Measurements from ENCODE around the gene SNX8. TPM values are rescaled to one million over a fixed set of nuclear protein-coding genes. Genes with fewer than 3 reads are reported as not detected.

The SNX8 gene
- total RNA-seq, 2 donors from 2014 or later: 21.8 to 38.0 TPM

DNA sequence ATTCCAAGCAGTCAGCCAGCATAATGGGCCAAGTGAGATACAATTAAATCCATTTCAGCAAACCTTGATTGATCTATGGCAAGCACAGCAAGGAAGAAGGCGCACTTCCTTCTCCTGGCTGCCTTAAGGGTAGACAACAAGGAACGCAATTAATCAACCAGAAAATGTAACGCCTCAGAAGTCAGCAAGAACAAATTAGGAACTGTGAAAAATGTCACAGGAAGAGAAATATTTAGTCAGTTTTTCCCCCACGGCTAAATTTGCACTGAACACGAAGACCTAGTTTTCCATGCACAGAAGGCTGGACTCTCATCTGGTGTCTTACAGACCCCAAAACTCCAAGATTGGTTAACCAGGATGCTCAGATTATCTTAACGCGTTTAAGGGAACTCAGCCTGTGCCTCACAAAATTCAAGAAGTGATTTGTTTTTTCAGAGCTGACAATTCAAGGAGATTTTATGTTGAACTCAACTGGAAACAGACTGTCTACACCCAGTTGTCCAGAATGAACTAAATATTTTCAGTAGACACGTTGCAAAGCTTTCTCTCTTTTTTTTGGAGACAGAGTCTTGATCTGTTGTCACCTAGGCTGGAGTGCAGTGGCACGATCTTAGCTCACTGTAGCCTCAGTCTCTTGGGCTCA, 14.2 kb downstream of the SNX8 start:
- intact Hi-C loops (cut with DNase I, micrococcal nuclease): no loop called here
- no peak for DNase-seq
- no peak for ATAC-seq

DNA sequence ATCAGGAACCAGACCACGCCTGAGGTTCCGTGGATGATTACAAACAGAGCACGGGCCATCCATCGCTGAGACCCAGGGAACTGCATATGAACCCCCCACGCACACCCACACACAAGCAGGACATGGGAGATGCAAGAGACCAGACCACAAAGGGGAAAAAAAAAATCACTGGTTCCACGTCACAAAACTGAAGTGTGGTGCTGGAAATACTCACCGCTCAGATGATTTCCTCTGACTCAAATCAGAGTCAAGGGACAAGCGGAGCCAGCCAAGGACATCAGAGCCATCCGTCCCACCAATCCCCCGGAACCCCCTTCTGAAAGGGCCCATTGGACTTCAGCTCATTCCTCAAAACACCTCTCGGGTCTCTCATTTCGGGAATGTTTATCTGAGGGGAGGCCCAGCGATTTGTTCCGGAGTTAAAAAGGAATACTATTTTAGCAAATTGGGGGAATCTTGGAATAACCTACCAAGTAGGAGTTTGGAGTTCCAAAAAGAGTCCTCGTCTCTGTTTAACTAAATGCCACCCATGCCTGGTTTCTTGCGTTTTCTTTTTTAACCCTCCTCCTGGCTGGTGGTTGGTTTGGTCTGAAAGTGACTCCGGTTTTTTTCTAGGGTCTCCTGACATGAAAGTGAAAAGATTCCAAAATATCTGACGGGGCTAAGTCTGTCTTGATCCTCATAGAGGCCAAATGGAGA, 15.0 kb downstream of the SNX8 start:
- ATAC-seq: no peak
- intact Hi-C loops (cut with DNase I, micrococcal nuclease): no loop called here

DNA sequence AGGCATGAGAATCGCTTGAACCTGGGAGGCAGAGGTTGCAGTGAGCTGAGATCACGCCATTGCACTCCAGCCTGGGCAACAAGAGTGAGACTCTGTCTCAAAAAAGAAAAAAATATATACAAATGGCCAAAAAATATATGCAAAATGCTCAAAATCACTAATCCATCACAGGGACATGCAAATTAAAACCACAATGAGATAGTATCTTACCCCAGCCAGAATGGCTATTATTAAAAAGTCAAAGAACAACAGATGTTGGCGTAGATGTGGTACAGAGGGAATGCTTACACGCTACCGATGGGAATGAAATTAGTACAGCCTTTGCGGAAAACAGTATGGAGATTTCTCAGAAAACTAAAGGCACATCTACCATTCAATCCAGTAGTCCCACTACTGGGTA, 17.4 kb downstream of the SNX8 start:
- intact Hi-C loops (cut with DNase I, micrococcal nuclease): no loop called here
- ATAC-seq: no peak
- DNase-seq: no peak

More for the DNA sequence above, 15.0 kb downstream of the SNX8 start:
- DNase-seq: no peak

DNA sequence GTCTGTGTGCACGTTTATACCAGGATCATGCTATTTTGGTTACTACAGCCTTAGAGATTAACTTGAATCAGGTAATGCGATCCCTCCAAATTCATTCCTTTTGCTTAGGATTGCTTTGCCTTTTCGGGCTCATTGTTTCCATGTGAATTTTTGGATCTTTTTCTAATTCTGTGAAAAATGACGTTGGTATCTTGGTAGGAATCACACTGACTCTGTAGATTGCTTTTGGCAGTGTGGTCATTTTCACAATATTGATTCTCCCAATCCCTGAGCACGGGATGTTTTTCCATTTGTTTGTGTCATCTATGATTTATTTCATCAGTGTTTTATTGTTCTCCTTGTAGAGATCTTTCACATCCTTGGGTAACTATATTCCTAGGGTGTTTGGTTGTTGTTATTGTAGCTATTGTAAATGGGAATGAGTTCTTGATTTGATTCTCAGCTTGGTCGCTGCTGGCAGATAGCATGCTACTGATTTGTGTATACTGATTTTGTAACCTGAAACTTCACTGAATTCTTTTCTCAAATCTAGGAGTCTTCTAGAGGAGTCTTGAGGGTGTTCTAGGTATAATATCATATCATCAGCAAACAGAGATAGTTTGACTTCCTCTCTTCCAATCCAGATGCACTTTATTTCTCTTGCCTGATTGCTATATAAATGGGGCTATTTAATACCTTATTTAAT, 18.2 kb downstream of the SNX8 start:
- DNase-seq: no peak
- intact Hi-C loops (cut with DNase I, micrococcal nuclease): no loop called here
- ATAC-seq: no peak

DNA sequence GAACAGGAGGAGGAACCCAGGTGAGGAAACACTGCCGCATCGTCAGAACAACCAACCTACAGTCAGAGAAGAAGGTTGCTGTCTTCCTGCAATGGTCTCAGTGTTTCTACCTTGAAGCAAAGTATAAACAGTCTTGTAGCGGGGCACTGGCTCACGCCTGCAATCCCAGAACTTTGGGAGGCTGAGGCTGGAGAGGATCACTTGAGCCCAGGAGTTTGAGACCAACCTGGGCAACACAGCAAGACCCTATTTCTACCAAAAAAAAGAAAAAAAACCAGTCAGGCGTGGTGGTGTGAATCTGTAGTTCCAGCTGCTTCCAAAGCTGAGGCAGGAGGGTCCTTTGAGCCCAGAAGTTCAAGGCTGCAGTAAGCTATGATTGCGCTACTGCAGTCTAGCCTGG, 23.4 kb downstream of the SNX8 start:
- ATAC-seq (no peak), DNase-seq (no peak)
- intact Hi-C loops (cut with DNase I, micrococcal nuclease): no loop called here

DNA sequence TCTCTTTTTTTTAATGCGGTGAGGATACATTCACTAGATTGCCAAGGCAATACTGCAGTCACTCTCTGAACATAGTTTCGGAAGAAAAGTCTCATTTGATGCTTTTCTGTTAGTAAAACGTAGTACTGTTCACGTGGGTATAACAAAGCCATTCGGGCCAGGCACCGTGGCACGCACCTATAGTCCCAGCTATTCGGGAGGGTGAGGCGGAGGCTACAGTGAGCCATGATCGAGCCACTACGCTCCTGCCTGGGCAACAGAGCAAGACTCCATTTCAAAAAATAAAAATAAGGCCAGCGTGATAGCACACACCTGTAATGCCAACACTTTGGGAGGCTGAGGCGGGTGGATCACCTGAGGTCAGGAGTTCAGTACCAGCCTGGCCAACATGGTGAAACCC, 24.6 kb downstream of the SNX8 start:
- DNase-seq (no peak), ATAC-seq (no peak)
- intact Hi-C loops (cut with DNase I, micrococcal nuclease): no loop called here

DNA sequence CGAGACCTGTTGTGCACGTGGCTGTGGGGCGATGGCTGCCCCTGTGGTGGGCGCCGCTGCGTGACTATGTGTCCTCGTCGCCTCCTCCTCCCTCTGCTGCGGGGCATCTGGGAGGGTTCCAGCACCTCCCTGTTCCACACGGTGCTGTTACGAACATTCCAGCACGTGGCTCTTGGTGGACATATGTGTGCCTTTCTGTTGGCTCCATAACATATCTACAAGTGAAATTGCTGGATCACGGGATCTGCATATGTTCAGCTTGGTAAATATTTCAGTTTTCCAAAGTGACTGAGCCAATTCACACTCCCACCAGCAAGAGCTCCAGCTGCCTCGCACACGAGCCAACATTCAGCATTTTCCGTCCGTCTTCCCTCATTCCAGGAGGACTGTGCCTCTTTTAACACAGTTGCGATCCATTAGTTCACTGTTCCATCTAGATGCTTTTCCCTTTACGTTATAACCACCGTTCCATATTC, 25.1 kb downstream of the SNX8 start:
- DNase-seq (no peak), ATAC-seq (no peak)
- intact Hi-C loops (cut with DNase I, micrococcal nuclease): no loop called here

DNA sequence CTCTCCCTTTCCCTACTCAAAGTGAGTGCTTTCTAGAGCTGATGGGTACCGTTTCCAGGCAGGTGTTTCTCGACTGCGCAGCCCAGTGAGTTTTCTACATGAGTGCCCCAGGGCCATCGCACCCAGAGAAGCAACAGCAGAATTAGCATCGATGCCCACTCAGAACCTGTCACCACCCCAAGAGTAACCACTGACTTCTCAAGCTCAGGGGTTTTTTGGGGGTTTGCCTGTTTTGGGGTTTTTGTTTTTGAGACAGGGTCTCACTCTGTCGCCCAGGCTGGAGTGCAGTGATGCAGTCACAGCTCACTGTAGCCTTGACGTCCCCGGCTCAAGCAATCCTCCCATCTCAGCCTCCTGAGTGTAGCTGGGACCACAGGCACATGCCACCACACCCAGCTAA, 25.7 kb downstream of the SNX8 start:
- ATAC-seq (no peak), DNase-seq (no peak)
- intact Hi-C loops (cut with DNase I, micrococcal nuclease): no loop called here

DNA sequence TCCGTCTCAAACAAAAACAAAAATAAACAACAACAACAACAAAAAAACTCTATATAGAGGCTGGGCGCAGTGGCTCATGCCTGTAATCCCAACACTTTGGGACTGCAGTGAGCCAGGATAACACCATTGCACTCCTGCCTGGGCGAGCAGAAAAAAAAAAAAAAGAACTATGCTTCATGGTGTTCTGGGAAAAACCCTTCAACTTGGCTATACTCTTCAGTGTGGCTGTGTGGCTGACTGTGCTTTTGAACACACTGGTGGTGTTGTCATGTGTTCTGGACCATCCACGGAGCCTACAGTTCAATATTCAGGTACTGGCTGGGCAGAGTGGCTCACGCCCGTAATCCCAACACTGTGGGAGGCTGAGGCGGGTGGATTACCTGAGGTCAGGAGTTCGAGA, 26.5 kb downstream of the SNX8 start:
- intact Hi-C loops (cut with DNase I, micrococcal nuclease): no loop called here
- ATAC-seq (no peak), DNase-seq (no peak)

DNA sequence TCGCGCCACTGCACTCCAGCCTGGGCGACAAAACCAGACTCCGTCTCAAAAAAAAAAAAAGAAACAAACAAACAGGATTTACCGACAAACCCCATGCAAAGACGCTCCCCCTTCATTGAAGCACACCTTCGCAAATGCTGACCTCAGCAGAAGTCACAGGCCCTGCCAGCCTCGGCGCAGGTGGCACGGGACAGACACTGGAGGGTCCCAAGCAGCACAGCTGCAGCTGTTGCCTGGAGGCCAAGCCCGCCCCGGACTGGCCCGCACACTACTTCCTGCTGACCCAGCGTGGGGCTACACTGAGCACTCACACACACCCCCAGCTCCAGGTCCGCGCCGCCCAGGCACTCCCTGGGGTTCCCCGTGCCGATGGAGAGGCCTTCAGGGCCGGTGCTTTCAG, 31.2 kb downstream of the SNX8 start:
- ATAC-seq (no peak), DNase-seq (no peak)
- intact Hi-C loops (cut with DNase I, micrococcal nuclease): no loop called here

DNA sequence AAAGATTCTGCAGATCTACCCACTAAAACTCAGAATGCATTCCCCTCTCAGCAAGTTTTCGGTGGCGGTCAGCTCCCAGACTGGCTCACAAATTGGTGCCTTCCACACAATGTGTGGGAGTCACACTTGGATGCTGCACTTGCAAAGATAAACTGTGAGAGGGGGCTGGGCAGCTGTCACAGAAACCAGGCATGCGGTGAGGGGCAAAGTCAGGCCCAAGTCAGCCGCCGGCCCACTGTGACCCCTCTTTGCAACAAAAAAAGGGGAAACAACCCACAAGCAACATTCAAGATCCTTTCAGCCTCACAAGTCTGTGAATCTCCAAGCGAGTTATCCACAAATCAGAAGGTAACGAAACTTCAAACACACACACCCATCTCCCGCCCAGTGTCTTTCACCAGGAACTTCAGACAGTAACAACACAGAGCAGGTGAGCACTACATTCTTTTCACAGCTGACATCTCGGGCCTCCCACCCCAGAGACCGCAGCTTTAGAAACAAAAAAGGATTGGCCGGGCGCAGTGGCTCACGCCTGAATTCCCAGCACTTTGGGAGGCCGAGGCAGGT, 32.0 kb downstream of the SNX8 start:
- intact Hi-C loops (cut with DNase I, micrococcal nuclease): no loop called here
- DNase-seq: no peak
- ATAC-seq: no peak

DNA sequence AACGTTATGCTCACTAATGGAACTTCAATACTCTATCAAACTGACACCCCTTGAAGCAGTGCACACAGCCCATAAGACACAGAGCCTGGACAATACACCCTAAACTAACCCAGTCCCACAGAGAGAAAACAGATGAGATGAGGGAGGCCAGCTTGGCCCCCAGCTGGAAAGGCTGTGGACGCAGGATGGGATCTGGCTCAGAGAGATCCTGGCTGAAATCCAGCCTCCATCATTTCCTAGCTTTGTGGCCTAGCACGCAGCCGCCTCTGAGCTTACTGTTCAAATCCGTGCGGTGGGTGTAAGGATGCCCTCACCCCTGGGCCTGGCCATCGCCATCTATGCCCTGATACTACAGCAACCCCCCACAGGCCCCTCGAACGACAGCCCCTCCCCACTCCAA, 32.7 kb downstream of the SNX8 start:
- intact Hi-C loops (cut with DNase I, micrococcal nuclease): no loop called here
- no peak for DNase-seq
- ATAC-seq: no peak

DNA sequence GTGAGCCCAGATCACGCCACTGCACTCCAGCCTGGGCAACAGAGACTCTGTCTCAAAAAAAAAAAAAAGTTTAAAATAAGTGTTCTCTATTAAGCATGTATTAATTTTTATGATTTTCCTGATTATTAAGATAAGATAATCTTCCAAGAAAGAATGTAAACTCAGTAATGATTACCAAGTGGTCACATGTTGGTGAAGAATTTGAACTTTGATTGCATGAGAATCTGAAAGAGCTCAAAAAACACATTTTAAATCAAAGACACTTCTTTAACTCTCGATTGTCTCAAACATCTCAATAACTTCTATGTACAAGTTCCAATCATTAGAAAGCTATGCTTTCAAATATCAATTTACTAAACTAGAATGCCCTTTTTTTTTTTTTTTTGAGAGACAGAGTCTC, 33.8 kb downstream of the SNX8 start:
- no peak for ATAC-seq
- DNase-seq: no peak
- intact Hi-C loops (cut with DNase I, micrococcal nuclease): no loop called here

DNA sequence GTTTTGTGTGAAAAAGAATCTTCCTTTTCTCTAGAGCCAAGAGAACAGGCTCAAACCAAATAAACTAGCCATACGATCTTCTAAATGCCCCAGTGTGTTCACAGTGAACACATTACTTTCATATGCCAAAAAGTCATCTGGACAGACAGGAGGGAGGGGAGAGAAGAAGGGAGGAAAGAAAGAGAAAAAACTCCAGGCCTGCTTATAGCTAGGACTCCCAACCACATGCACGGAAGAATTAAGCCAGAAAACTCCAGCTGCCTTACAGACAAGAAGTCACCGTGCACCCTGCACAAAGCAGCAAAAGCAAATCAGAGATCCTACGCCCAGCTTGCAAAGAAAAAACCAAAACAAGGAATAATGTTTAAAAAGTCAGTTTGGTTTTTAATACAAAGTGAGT, 34.3 kb downstream of the SNX8 start:
- ATAC-seq (no peak), DNase-seq (no peak)
- intact Hi-C loops (cut with DNase I, micrococcal nuclease): no loop called here

DNA sequence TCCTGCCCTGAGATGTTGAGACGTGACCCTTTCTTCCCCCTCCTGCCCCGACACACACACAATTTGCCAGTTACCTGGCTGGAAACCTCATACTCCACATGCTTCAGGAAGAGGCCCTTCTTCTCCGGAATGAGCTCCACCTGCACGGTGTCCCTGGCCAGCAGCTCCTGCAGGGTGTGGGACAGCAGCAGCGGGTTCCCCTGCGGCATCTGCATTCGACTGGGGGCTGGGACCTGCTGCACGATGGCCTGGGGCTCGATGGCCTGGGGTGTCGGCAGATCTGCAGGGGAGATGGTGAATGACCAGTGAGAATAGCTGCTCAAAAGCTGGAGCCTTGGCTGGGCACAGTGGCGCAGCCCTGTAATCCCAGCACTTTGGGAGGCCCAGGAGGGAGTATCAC, 36.2 kb downstream of the SNX8 start:
- intact Hi-C loops (cut with DNase I, micrococcal nuclease): no loop called here
- DNase-seq (no peak), ATAC-seq (no peak)

DNA sequence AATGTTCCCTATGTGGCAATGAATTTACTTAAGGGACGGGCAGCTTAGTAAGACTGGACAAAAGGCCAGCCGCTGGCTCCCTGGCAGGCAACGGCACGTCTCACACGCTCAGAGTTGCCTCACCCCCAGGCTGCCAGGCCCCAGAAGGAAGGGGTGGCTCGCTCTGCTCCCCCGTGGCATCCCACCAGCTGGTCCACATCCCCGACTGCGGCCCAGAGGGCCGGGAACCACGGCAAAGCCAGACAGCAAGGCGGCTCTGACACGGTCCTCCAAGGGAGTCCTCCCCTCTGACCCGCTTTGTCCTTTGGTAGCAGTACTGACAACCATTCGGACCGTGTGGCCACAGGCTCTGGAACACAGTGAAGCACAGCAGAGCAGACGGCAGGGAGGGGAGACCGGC, 38.1 kb downstream of the SNX8 start:
- intact Hi-C loops (cut with DNase I, micrococcal nuclease): no loop called here
- DNase-seq: no peak
- ATAC-seq: no peak

DNA sequence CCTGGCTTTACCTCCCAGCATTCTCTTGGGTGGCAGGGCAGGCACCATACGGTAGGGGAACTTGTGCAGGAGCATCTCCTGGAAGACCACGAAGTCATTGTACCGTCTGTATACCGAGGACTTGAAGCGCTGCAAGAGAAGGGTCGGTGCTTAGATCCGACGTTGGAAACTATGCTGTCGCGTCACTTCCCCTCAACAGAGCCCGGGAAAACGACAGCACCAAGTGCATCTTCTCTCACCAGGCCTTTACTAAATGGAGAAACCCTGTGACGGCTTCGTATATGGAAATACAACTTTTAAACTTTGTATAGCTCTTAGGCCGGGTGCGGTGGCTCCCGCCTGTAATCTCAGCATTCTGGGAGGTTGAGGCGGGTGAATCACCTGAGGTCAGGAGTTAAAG, 39.1 kb downstream of the SNX8 start:
- DNase-seq (no peak), ATAC-seq (no peak)
- intact Hi-C loops (cut with DNase I, micrococcal nuclease): no loop called here

DNA sequence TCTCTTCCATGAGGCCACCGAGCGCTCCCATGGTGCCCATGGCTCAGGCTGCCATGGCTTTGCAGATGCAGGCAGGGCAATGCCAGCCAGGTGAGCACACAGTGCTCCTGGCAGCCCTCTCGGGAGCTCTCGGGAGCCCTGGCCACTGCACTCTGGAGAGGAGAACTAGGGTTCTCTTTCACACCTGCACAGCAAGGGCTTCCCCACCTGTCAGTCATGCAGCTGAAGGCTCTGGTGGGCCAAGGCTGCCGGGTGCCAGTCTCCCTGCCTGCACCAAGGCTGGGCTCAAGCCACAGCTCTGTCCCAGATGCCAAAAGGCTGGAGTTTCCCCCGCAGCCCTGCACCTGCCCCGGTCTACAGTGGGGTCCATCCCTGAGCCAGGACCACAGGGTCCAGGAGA, 39.6 kb downstream of the SNX8 start:
- intact Hi-C loops (cut with DNase I, micrococcal nuclease): no loop called here
- DNase-seq: no peak
- no peak for ATAC-seq

DNA sequence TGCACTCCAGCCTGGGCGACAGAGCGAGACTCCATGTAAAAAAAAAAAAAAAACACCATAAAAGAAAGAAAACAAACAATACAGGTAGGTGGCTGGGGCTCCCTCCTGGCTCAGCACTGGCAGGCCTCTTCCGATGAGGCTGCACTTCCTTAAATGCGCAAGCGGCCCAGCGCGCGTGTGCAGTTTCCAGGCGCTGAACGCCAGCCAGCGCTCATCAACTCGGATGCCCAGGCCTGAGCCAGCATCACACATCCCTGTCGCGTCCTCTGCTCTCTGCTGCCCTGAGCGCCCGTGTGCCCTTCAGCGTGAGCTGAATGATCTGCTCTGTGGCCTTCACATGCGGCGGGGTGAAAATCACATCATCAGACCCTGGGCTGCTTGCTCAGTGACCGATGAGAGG, 40.4 kb downstream of the SNX8 start:
- intact Hi-C loops (cut with DNase I, micrococcal nuclease): no loop called here
- ATAC-seq: no peak
- no peak for DNase-seq

DNA sequence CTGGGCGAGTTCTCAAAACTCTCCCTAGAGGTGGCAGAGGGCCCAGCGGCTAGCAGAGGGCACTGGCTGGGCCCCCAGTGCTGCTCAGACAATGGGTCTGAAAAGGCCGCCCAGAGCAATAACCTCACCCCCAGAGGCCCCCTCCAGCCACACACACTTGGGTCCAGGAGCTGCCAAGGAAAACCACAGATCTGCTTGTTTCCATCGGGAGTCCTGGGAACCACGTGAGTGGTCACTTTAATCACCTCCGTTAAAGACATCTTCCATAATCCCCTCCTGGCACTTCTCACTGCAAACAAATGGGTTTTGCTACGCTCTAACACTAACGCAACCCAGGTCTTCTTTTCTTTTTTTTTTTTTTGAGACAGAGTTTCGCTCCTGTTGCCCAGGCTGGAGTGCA, 42.2 kb downstream of the SNX8 start:
- ATAC-seq: no peak
- no peak for DNase-seq
- intact Hi-C loops (cut with DNase I, micrococcal nuclease): no loop called here
